Neuronal stem cell (in vitro differentiated cells): Measurements from ENCODE around the gene NDUFC2.

Source experiments
- DNase-seq: peaks from one replicate; pipeline ENCODE4 v3.0.0-alpha.2; 2013; ENCODE audit warnings: low spot score
- H2AFZ ChIP-seq: one replicate; pipeline ENCODE4 v1.6.1; 2013; ENCODE audit warnings: mild to moderate bottlenecking, low read length, inconsistent platforms
- H2AK5ac ChIP-seq: 2 replicates; pipeline ENCODE4 v1.6.1; 2013; ENCODE audit warnings: low read depth, mild to moderate bottlenecking, inconsistent platforms, low read length, moderate library complexity, mixed read lengths
- H2BK120ac ChIP-seq: 2 replicates; pipeline ENCODE4 v1.6.1; 2013; ENCODE audit warnings: low read depth, mild to moderate bottlenecking, inconsistent platforms, low read length, moderate library complexity, mixed read lengths
- H2BK12ac ChIP-seq: one replicate; pipeline ENCODE4 v1.6.1; 2013; ENCODE audit warnings: low read length, inconsistent platforms
- H2BK15ac ChIP-seq: 2 replicates; pipeline ENCODE4 v1.6.1; 2013; ENCODE audit warnings: mild to moderate bottlenecking, low read length, inconsistent platforms, mixed read lengths
- H2BK5ac ChIP-seq: one replicate; pipeline ENCODE4 v1.6.1; 2013; ENCODE audit warnings: inconsistent platforms, mild to moderate bottlenecking, low read length, moderate library complexity
- H3K14ac ChIP-seq: one replicate; pipeline ENCODE4 v1.6.1; 2013; ENCODE audit warnings: low read length, inconsistent platforms
- H3K18ac ChIP-seq: 2 replicates; pipeline ENCODE4 v1.6.1; 2013; ENCODE audit warnings: low read length, inconsistent platforms
- H3K23ac ChIP-seq: 2 replicates; pipeline ENCODE4 v1.6.1; 2013; ENCODE audit warnings: low read depth, mild to moderate bottlenecking, mixed read lengths, low read length, inconsistent platforms; ENCODE audit not compliant: poor library complexity
- H3K27ac ChIP-seq: replicated peaks from 3 replicates; pipeline ENCODE4 v1.5.1; 2013; ENCODE audit warnings: low read length, inconsistent platforms
- H3K27me3 ChIP-seq, 3 experiments: 2 replicates each; pipeline ENCODE4 v1.6.1; 2013; ENCODE audit warnings: low read length in 3 of 3, mild to moderate bottlenecking in 2 of 3, inconsistent platforms in 1 of 3, low read depth in 1 of 3, mixed read lengths in 1 of 3, moderate library complexity in 1 of 3; ENCODE audit not compliant: control insufficient read depth in 3 of 3, insufficient read depth in 3 of 3
- H3K36me3 ChIP-seq, 2 donors: replicated peaks in 1 of 2; 2 replicates each; pipeline ENCODE4 v1.6.1; 2013; ENCODE audit warnings: low read length in 2 of 2; ENCODE audit not compliant: control insufficient read depth in 2 of 2, insufficient read depth in 2 of 2
- H3K4ac ChIP-seq: 2 replicates; pipeline ENCODE4 v1.6.1; 2013; ENCODE audit warnings: inconsistent platforms, mild to moderate bottlenecking, low read length, moderate library complexity
- H3K4me1 ChIP-seq, 2 donors: 1 replicate in 1 of 2; 2 replicates in 1 of 2; pipeline ENCODE4 v1.6.1; 2013; ENCODE audit warnings: low read length in 2 of 2, low read depth in 1 of 2; ENCODE audit not compliant: control insufficient read depth in 2 of 2, insufficient read depth in 1 of 2
- H3K4me2 ChIP-seq: one replicate; pipeline ENCODE4 v1.6.1; 2013; ENCODE audit warnings: mild to moderate bottlenecking, low read length, inconsistent platforms; ENCODE audit not compliant: insufficient read depth, poor library complexity, severe bottlenecking
- H3K4me3 ChIP-seq, 2 donors: 2 replicates each; pipeline ENCODE4 v1.5.1; 2013; ENCODE audit warnings: low read length in 2 of 2, mild to moderate bottlenecking in 2 of 2, inconsistent platforms in 1 of 2, moderate library complexity in 1 of 2
- H3K79me1 ChIP-seq: one replicate; pipeline ENCODE4 v1.6.1; 2013; ENCODE audit warnings: low read depth, mild to moderate bottlenecking, inconsistent platforms, low read length, moderate library complexity
- H3K9ac ChIP-seq: one replicate; pipeline ENCODE4 v1.6.1; 2013; ENCODE audit warnings: mild to moderate bottlenecking, low read depth, low read length, inconsistent platforms; ENCODE audit not compliant: poor library complexity
- H3K9me3 ChIP-seq, 2 donors: replicated peaks in 1 of 2; 2 replicates each; pipeline versions ENCODE3 to v1.6.1; 2013; ENCODE audit warnings: low read length in 2 of 2, mild to moderate bottlenecking in 2 of 2, inconsistent platforms in 1 of 2, low read depth in 1 of 2, mixed read lengths in 1 of 2, moderate library complexity in 1 of 2; ENCODE audit not compliant: control insufficient read depth in 2 of 2, insufficient read depth in 1 of 2
- H4K8ac ChIP-seq: one replicate; pipeline ENCODE4 v1.6.1; 2013; ENCODE audit warnings: low read depth, mild to moderate bottlenecking, inconsistent platforms, low read length, moderate library complexity
- H4K91ac ChIP-seq: one replicate; pipeline ENCODE4 v1.6.1; 2013; ENCODE audit warnings: low read length, low read depth, mild to moderate bottlenecking, inconsistent platforms; ENCODE audit not compliant: poor library complexity
- WGBS, 2 donors: extraction: QIAGEN DNeasy Blood & Tissue Kit; methylation state at CpG; one replicate each; pipeline ENCODE4 v1.1.7; 2013; ENCODE audit warnings: missing lambda C conversion rate in 2 of 2, mixed read lengths in 1 of 2; ENCODE audit not compliant: insufficient read length in 2 of 2, insufficient replicate concordance in 1 of 2; ENCODE audit errors: extremely low coverage in 2 of 2; 5-methylcytosine and 5-hydroxymethylcytosine counted together

The NDUFC2 gene

DNA sequence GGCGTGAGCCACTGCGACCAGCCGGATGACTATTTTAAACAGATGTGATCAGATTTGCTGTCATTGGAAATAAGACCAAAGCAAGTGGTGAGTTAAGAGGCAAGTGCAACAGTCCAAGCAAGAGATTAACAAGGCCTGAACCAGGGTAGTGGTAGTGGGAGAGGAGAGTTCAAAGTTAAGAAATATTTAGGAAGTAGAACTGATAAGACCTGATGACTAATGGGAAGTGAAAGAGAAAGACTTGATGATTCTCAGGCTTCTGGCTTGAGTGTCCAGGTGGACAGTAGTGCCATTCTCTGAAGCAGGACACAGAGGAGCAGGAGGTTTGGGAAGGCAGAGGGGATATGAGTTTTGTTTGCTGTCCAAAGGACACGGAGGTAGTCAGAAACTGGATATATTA, 7.2 kb downstream of the NDUFC2 start:
- Histone ChIP-seq H3K79me1 (peaks cover 5% of the 10 kb centered on the region), H3K27ac (no peak overlapping the region), H3K9me3 (peaks cover 1 to 4% of the 10 kb centered on the region in 2 donors), H3K4ac (no peak overlapping the region), H3K4me3 (no peak overlapping the region), H2BK12ac (no peak overlapping the region), H4K8ac (no peak overlapping the region), H3K9ac (no peak overlapping the region), H4K91ac (no peak overlapping the region), H3K36me3 (peaks cover 26 to 78% of the 10 kb centered on the region in 2 donors), H2AK5ac (no peak overlapping the region), H3K4me1 (no peaks in the 10 kb centered on the region), H3K4me2 (no peak overlapping the region), H3K23ac (no peak overlapping the region), H2AFZ (no peak overlapping the region), H2BK15ac (no peak overlapping the region), H2BK5ac (no peak overlapping the region), H3K18ac (no peak overlapping the region), H3K27me3 (no peaks in the 10 kb centered on the region), H2BK120ac (no peak overlapping the region), H3K14ac (no peak overlapping the region)
- WGBS, 2 donors, result no CpG with 5 or more reads among the region's 4 CpGs
- DNase-seq, result no peak

DNA sequence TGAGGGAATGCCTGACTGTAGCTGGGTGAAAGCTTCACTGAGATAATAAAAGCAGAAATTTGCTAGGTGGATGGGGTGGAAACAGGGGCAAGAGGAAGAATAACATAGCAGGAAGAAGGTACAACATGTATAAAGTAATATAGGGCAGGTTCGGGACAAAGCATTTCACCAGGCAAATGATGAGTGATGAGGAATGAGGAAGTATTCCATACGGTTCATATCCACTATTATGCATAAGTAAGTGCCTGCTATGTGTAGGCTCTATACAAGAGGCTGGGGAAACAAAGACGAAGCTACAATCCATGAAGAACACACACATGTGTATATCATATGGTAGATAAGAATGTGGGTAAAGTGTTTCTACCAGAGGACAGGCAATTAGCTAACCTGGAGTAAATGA, 7.9 kb downstream of the NDUFC2 start:
- Histone ChIP-seq H2BK15ac (no peak overlapping the region), H2AK5ac (no peak overlapping the region), H2AFZ (no peak overlapping the region), H3K23ac (no peak overlapping the region), H3K14ac (no peak overlapping the region), H3K27ac (no peak overlapping the region), H3K36me3 (peaks cover 28 to 73% of the 10 kb centered on the region in 2 donors), H3K4me1 (no peaks in the 10 kb centered on the region), H2BK12ac (no peak overlapping the region), H3K4me3 (no peak overlapping the region), H4K8ac (no peak overlapping the region), H2BK120ac (no peak overlapping the region), H3K79me1 (peaks cover 5% of the 10 kb centered on the region), H3K4me2 (no peak overlapping the region), H3K9me3 (peaks cover 2 to 5% of the 10 kb centered on the region in 2 donors), H3K27me3 (no peaks in the 10 kb centered on the region), H3K4ac (no peak overlapping the region), H4K91ac (no peak overlapping the region), H2BK5ac (no peak overlapping the region), H3K18ac (no peak overlapping the region), H3K9ac (no peak overlapping the region)
- WGBS, 2 donors, result no CpG with 5 or more reads among the region's 3 CpGs
- no peak for DNase-seq

DNA sequence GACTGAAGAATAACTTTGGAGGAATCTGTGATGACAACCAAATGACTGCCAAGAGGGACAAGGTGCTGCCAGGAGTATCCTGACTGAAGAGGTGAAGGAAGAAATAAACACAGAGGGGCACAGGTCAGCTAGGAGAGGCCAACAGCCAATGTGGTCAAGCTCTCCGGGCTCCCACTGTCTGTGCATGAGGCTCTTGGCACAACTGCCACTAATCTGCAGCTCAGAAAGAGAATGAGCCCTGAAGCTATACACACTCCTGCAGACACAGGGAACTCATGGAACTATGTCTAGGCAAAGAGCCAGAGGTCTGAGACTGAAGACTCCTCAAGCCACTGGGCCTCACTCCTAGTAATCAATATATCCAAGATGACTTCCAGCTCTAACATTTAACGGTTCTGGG, 9.0 kb downstream of the NDUFC2 start:
- no peak for DNase-seq
- Histone ChIP-seq H4K8ac (no peak overlapping the region), H2AK5ac (no peak overlapping the region), H3K14ac (no peak overlapping the region), H2BK15ac (no peak overlapping the region), H3K9me3 (peaks cover 2 to 5% of the 10 kb centered on the region in 2 donors), H3K18ac (no peak overlapping the region), H2BK120ac (no peak overlapping the region), H2BK5ac (no peak overlapping the region), H3K4me1 (no peaks in the 10 kb centered on the region), H3K23ac (no peak overlapping the region), H3K9ac (no peak overlapping the region), H4K91ac (no peak overlapping the region), H3K27ac (no peak overlapping the region), H3K4me2 (no peak overlapping the region), H3K4ac (no peak overlapping the region), H2AFZ (no peak overlapping the region), H3K4me3 (no peak overlapping the region), H3K36me3 (peaks cover 26 to 65% of the 10 kb centered on the region in 2 donors), H3K27me3 (no peaks in the 10 kb centered on the region), H3K79me1 (peaks cover 5% of the 10 kb centered on the region), H2BK12ac (no peak overlapping the region)
- no CpG with 5 or more reads among the region's 2 CpGs for WGBS, 2 donors

GRCh38 chr11:78069465-78069864, 10.2 kb downstream of the NDUFC2 start:
- Histone ChIP-seq H2BK120ac (no peak overlapping the region), H3K9me3 (peaks cover 2 to 5% of the 10 kb centered on the region in 2 donors), H2AFZ (no peak overlapping the region), H3K4me1 (no peaks in the 10 kb centered on the region), H3K4me3 (no peak overlapping the region), H3K79me1 (peaks cover 2% of the 10 kb centered on the region), H2AK5ac (no peak overlapping the region), H3K36me3 (peaks cover 24 to 58% of the 10 kb centered on the region in 2 donors), H3K4ac (no peak overlapping the region), H4K91ac (no peak overlapping the region), H3K27me3 (no peaks in the 10 kb centered on the region), H2BK5ac (no peak overlapping the region), H3K27ac (no peak overlapping the region), H3K4me2 (no peak overlapping the region), H3K14ac (no peak overlapping the region), H2BK15ac (no peak overlapping the region), H3K23ac (no peak overlapping the region), H4K8ac (no peak overlapping the region), H2BK12ac (no peak overlapping the region), H3K18ac (no peak overlapping the region), H3K9ac (no peak overlapping the region)
- no peak for DNase-seq
- no CpG with 5 or more reads among the region's 2 CpGs for WGBS, 2 donors
